ENCODE data around the gene ABLIM2.

GRCh38 chr4:8046925-8047541, 111.6 kb downstream of the ABLIM2 start:
- TF ChIP-seq, protein P1, sequence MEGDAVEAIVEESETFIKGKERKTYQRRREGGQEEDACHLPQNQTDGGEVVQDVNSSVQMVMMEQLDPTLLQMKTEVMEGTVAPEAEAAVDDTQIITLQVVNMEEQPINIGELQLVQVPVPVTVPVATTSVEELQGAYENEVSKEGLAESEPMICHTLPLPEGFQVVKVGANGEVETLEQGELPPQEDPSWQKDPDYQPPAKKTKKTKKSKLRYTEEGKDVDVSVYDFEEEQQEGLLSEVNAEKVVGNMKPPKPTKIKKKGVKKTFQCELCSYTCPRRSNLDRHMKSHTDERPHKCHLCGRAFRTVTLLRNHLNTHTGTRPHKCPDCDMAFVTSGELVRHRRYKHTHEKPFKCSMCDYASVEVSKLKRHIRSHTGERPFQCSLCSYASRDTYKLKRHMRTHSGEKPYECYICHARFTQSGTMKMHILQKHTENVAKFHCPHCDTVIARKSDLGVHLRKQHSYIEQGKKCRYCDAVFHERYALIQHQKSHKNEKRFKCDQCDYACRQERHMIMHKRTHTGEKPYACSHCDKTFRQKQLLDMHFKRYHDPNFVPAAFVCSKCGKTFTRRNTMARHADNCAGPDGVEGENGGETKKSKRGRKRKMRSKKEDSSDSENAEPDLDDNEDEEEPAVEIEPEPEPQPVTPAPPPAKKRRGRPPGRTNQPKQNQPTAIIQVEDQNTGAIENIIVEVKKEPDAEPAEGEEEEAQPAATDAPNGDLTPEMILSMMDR (IDR thresholded peaks at IDR 0.05) = no peak
- TF ChIP-seq POLR2A (IDR thresholded peaks at IDR 0.05) = no peak

Measured in lower leg skin (tissue), 3 donors.